Activated gamma-delta T cell treated with anti-CD3 and anti-CD28 coated beads, Interleukin-2, amount 50 U/mL, for 16 hours (primary cell): ENCODE data around the gene MAP3K10.

Source experiments
- DNase-seq: peaks from one replicate; pipeline ENCODE4 v3.0.0-alpha.2; 2020; ENCODE audit warnings: low read depth

MAP3K10 gene

GRCh38 chr19:40233811-40234389 is 42.7 kb downstream of the MAP3K10 start:
- no peak for DNase-seq

- DNase-seq: no peak
These were observed 43.4 kb downstream of the MAP3K10 start for GRCh38 chr19:40234429-40235237.

GRCh38 chr19:40235238-40236025 is 44.2 kb downstream of the MAP3K10 start:
- DNase-seq: no peak

GRCh38 chr19:40236026-40236355 is 44.8 kb downstream of the MAP3K10 start:
- DNase-seq: no peak

GRCh38 chr19:40236366-40236765 is 45.1 kb downstream of the MAP3K10 start:
- no peak for DNase-seq

- no peak for DNase-seq
These were observed 46.6 kb downstream of the MAP3K10 start for GRCh38 chr19:40237791-40238190.

GRCh38 chr19:40238775-40239174 is 47.5 kb downstream of the MAP3K10 start:
- no peak for DNase-seq

GRCh38 chr19:40239415-40240226 is 48.4 kb downstream of the MAP3K10 start:
- no peak for DNase-seq

- no peak for DNase-seq
These were observed 49.1 kb downstream of the MAP3K10 start for GRCh38 chr19:40240332-40240731.

- no peak for DNase-seq
These were observed 50.0 kb downstream of the MAP3K10 start for GRCh38 chr19:40241125-40241808.

GRCh38 chr19:40241809-40242384 is 50.7 kb downstream of the MAP3K10 start:
- no peak for DNase-seq

- no peak for DNase-seq
These were observed 51.3 kb downstream of the MAP3K10 start for GRCh38 chr19:40242480-40242879.

GRCh38 chr19:40243181-40243580 is 52.0 kb downstream of the MAP3K10 start:
- DNase-seq: no peak

- DNase-seq: no peak
These were observed 53.5 kb downstream of the MAP3K10 start for GRCh38 chr19:40244579-40245317.

- DNase-seq: no peak
These were observed 54.4 kb downstream of the MAP3K10 start for GRCh38 chr19:40245506-40246128.

GRCh38 chr19:40246292-40247073 is 55.3 kb downstream of the MAP3K10 start:
- DNase-seq: no peak

GRCh38 chr19:40247178-40247577 is 56.0 kb downstream of the MAP3K10 start:
- DNase-seq: no peak

GRCh38 chr19:40247735-40248262 is 56.6 kb downstream of the MAP3K10 start:
- DNase-seq: no peak

GRCh38 chr19:40249201-40249600 is 58.0 kb downstream of the MAP3K10 start:
- no peak for DNase-seq
